ENCODE data around the gene RBM23.
A peak's percentile ranks its signal among the peaks of the same experiment; 100 is the strongest.
"Not testable (repeated sequence)": the region's sequence is repeated elsewhere in the genome, so short reads cannot be mapped to it uniquely, and the experiment has no call there.

Gene RBM23

DNA sequence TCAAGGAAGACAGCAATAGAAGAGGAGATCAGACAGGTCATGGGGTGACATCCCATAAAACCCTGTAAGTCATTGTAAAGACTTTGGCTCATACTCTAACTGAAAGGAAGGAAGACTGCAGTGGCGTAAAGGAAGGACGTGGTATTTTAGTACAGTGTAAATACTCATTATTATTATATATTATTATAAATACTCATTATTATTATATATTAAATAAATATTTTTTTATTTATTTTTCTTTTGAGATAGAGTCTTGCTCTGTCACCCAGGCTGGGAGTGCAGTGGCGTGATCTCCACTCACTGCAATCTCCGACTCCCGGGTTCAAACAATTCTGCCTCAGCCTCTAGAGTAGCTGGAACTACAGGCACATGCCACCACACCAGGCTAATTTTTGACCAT lies 62.5 kb downstream of the RBM23 start:
- Mint-ChIP-seq H3K27ac (no peak overlapping the region), H3K4me1 (peaks cover 44% of the 10 kb centered on the region), H3K9me3 (peaks cover 2% of the 10 kb centered on the region), H3K4me3 (no peak overlapping the region), H3K27me3 (peaks cover 81% of the 10 kb centered on the region), H3K36me3 (peaks cover 3% of the 10 kb centered on the region)
- no peak for DNase-seq
- CTCF ChIA-PET, result interaction anchor here (3.3 to 6.0 kb wide), 2 partner anchors 34 to 44 kb away, joined by 18 to 51 read pairs; no protein-coding TSS in a partner anchor

DNA sequence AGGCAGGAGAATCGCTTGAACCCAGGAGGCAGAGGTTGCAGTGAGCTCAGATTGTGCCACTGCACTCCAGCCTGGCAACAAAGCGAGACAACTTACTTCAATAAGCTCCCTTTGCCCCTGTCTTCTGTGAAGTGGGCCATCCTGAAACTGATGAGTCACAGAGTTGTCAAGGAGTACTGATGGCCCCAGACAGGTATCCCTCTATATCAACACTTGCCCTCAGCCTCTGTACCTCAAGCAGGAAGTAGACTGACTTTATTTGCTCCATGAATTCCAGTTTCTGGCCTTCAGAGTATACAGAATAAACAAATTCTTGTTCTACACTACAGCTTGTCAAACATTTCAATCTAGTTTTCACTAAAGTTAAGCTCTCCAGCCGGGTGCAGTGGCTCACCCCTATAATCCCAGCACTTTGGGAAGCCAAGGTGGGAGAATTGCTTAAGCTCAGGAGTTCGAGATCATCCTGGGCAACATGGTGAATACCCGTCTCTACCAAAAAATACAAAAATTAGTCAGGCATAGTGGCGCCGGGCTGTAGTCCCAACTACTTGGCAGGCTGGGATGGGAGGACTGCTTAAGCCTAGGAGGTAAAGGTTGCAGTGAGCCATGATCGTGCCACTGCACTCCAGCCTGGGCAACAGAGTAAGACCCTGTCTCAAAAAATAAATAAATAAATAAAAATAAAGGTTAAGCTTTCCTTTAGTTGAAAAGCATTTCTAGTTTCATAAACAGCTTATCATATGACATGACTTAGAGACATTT lies 63.8 kb downstream of the RBM23 start:
- DNase-seq, result no peak
- CTCF ChIA-PET, result interaction anchor here (0.6 to 6.1 kb wide), 18 partner anchors 11 to 299 kb away, joined by 3 to 224 read pairs (median 4); no protein-coding TSS in a partner anchor
- H3K9me3 Mint-ChIP-seq, result no peaks in the 10 kb centered on the region
- H3K36me3 Mint-ChIP-seq, result peaks cover 1% of the 10 kb centered on the region
- peaks cover 49% of the 10 kb centered on the region for H3K4me1 Mint-ChIP-seq
- H3K27me3 Mint-ChIP-seq, result peaks cover 78% of the 10 kb centered on the region
- H3K27ac Mint-ChIP-seq, result no peak overlapping the region
- H3K4me3 Mint-ChIP-seq, result no peak overlapping the region

DNA sequence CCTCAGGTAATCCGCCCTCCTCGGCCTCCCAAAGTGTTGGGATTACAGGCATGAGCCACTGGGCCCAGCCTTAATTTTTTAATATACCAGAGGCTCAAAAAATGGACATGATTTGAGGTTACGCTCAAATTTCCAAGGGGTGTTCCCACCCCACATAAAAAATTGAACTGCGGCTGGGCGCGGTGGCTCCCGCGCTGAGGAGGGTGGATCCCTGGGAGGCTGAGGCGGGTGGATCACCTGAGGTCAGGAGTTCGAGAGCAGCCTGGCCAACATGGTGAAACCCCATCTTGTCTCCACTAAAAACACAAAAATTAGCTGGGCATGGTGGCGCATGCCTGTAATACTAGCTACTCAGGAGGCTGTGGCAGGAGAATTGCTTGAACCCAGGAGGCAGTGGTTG lies 64.7 kb downstream of the RBM23 start:
- not testable (repeated sequence) for H3K9me3 Mint-ChIP-seq, H3K27ac Mint-ChIP-seq
- CTCF ChIA-PET, result interaction anchor here (0.6 to 6.1 kb wide), 16 partner anchors 8 to 733 kb away, joined by 3 to 224 read pairs (median 8); partner anchors contain the start of gene MRPL52

GRCh38 chr14:22852940-22853767 lies 65.8 kb downstream of the RBM23 start:
- Mint-ChIP-seq H3K36me3 (no peaks in the 10 kb centered on the region), H3K27ac (peak overlapping the region; percentile 49), H3K4me3 (peak overlapping the region; percentile 72), H3K4me1 (peaks cover 39% of the 10 kb centered on the region), H3K9me3 (no peaks in the 10 kb centered on the region), H3K27me3 (peaks cover 77% of the 10 kb centered on the region)
- peak; percentile 93 for DNase-seq
- CTCF ChIA-PET, result interaction anchor here (0.6 to 6.1 kb wide), 26 partner anchors 9 to 875 kb away, joined by 3 to 224 read pairs (median 4); partner anchors contain the start of genes DAD1 and MRPL52

More for the DNA sequence above, 64.7 kb downstream of the RBM23 start:
- Mint-ChIP-seq H3K27me3 (peaks cover 77% of the 10 kb centered on the region), H3K4me1 (peaks cover 49% of the 10 kb centered on the region)
- not testable (repeated sequence) for H3K36me3 Mint-ChIP-seq, H3K4me3 Mint-ChIP-seq, DNase-seq

DNA sequence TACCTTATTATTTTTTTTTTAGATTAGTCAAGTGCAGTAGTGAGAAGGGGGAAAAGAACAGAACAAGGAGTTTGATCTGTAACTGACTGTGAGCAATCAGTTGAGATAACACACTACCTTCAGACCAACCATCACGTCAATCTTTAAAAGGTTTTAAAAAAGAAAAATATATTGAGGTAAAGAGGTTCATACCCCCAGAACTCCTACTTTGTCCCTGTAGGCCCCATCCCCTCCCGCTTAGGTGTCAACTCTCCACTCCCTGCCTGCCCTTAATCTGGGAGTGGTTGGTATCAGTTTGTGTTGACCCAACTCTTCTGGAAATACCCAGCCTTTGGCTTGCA lies 66.4 kb downstream of the RBM23 start:
- DNase-seq, result no peak
- CTCF ChIA-PET, result interaction anchor here (0.6 to 6.1 kb wide), 25 partner anchors 8 to 1104 kb away, joined by 3 to 224 read pairs (median 5); partner anchors contain the start of genes DAD1 and MRPL52
- no peaks in the 10 kb centered on the region for H3K36me3 Mint-ChIP-seq
- no peak overlapping the region for H3K27ac Mint-ChIP-seq
- peaks cover 77% of the 10 kb centered on the region for H3K27me3 Mint-ChIP-seq
- peaks cover 36% of the 10 kb centered on the region for H3K4me1 Mint-ChIP-seq
- no peak overlapping the region for H3K4me3 Mint-ChIP-seq
- no peaks in the 10 kb centered on the region for H3K9me3 Mint-ChIP-seq

DNA sequence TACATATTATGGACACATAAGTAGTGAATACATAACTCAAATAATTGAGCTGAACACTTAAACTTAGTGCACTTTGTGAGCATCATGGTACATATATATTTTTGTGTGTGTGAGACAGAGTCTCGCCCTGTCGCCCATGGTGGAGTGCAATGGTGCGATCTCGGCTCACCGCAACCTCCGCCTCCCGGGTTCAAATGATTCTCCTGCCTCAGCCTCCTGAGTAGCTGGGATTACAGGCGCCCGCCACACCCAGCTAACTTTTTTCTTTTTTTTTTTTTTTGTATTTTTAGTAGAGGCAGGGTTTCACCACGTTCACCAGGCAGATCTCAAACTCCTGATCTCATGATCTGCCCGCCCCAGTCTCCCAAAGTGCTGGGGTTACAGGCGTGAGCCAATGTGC lies 66.8 kb downstream of the RBM23 start:
- H3K36me3 Mint-ChIP-seq, DNase-seq, H3K9me3 Mint-ChIP-seq, H3K27ac Mint-ChIP-seq, H3K4me3 Mint-ChIP-seq: not testable (repeated sequence)
- Mint-ChIP-seq H3K4me1 (peaks cover 34% of the 10 kb centered on the region), H3K27me3 (peaks cover 75% of the 10 kb centered on the region)
- CTCF ChIA-PET, result interaction anchor here (0.6 to 6.1 kb wide), 28 partner anchors 8 to 1103 kb away, joined by 3 to 224 read pairs (median 6); partner anchors contain the start of genes ABHD4, DAD1 and MRPL52

- CTCF ChIA-PET, result interaction anchor here (1.2 to 6.1 kb wide), 11 partner anchors 13 to 279 kb away, joined by 3 to 224 read pairs (median 17); partner anchors contain the start of genes ABHD4 and MRPL52
- no peaks in the 10 kb centered on the region for H3K9me3 Mint-ChIP-seq
- DNase-seq, result peak; percentile 42
Observed at GRCh38 chr14:22850944-22851764, 67.8 kb downstream of the RBM23 start.

DNA sequence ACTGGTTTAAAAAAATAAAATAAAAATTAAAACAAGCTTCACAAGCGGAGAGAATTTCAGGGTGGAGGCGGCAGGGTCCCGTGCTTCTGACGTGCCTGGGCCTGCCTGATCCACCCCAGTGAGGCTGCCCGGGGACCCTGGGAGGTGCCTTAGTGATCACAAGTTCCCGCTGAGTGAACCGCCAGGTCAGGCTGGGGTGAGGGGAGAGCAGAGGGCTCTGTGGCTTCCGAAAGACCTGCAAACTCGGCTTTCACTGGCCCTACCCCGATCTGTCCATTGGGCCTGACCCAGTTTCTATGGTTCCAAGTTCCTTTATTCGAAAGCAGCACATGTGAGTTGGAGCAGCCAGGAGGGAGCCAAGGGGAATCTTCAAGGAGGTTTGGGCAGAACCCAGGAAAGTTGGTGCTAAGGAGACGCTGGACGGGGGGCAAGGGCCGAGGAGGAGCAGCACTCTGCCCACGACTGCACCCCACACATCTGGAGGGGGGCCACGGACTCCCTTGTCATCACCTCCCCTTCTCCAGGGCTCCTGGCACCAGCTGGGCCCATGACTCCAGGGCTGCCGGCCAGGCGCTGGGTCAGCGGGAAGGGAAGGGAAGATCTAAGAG lies 69.6 kb downstream of the RBM23 start:
- no peaks in the 10 kb centered on the region for H3K36me3 Mint-ChIP-seq
- H3K27me3 Mint-ChIP-seq, result peaks cover 80% of the 10 kb centered on the region
- H3K9me3 Mint-ChIP-seq, result no peaks in the 10 kb centered on the region
- no peak for DNase-seq
- no peak overlapping the region for H3K4me3 Mint-ChIP-seq
- CTCF ChIA-PET, result interaction anchor here (0.7 to 2.2 kb wide), 5 partner anchors 11 to 279 kb away, joined by 3 to 17 read pairs (median 3); no protein-coding TSS in a partner anchor
- H3K27ac Mint-ChIP-seq, result no peak overlapping the region
- H3K4me1 Mint-ChIP-seq, result peaks cover 20% of the 10 kb centered on the region

More at GRCh38 chr14:22850944-22851764, 67.8 kb downstream of the RBM23 start:
- peaks cover 75% of the 10 kb centered on the region for H3K27me3 Mint-ChIP-seq
- peaks cover 32% of the 10 kb centered on the region for H3K4me1 Mint-ChIP-seq
- H3K36me3 Mint-ChIP-seq, result no peaks in the 10 kb centered on the region
- no peak overlapping the region for H3K4me3 Mint-ChIP-seq
- H3K27ac Mint-ChIP-seq, result no peak overlapping the region

- Mint-ChIP-seq H3K4me3 (no peak overlapping the region), H3K36me3 (no peaks in the 10 kb centered on the region), H3K27me3 (peaks cover 86% of the 10 kb centered on the region), H3K4me1 (peaks cover 18% of the 10 kb centered on the region), H3K9me3 (no peaks in the 10 kb centered on the region), H3K27ac (no peak overlapping the region)
- CTCF ChIA-PET, result interaction anchor here (1.0 to 1.8 kb wide), 4 partner anchors 10 to 278 kb away, joined by 3 to 5 read pairs (median 3); no protein-coding TSS in a partner anchor
- DNase-seq, result no peak
Observed at GRCh38 chr14:22848351-22849164, 70.4 kb downstream of the RBM23 start.

DNA sequence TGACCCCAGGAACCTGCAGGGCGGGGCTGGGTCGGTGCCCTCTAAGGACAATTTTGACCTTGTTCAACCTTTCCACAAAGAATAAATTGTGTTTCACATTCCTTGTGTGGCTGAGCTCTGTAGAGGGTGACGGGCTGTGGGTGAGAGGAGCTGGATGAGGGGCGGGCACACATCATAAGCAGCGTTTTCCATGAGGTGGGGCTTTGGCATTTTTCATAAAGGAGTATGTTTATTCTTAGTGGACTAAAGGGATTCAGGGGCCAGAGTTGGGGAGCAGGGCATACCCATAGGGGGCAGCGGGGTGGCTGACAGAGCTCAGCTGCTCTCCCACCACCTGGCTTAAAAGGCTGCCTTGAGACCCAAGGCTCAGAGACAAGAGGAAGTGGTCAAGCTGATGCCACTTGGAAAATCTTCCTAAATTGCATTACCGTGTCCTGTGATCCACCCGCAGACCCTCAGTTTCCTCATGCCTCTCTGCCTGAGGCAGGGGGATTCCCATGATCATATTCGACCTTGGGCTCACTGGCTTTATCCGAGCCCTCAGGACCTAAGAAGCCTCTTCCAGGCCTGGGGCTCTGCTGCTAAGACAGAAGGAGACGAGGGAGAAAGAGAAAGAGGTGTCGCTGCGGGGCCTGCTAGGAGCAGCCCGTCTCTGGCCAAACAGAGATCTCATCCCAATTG lies 71.1 kb downstream of the RBM23 start:
- CTCF ChIA-PET, result interaction anchor here (1.0 to 1.8 kb wide), 2 partner anchors 53 to 190 kb away, joined by 3 to 5 read pairs; no protein-coding TSS in a partner anchor
- Mint-ChIP-seq H3K4me1 (peaks cover 10% of the 10 kb centered on the region), H3K36me3 (no peaks in the 10 kb centered on the region), H3K27ac (no peak overlapping the region), H3K27me3 (peaks cover 86% of the 10 kb centered on the region), H3K9me3 (no peaks in the 10 kb centered on the region), H3K4me3 (no peak overlapping the region)
- no peak for DNase-seq

DNA sequence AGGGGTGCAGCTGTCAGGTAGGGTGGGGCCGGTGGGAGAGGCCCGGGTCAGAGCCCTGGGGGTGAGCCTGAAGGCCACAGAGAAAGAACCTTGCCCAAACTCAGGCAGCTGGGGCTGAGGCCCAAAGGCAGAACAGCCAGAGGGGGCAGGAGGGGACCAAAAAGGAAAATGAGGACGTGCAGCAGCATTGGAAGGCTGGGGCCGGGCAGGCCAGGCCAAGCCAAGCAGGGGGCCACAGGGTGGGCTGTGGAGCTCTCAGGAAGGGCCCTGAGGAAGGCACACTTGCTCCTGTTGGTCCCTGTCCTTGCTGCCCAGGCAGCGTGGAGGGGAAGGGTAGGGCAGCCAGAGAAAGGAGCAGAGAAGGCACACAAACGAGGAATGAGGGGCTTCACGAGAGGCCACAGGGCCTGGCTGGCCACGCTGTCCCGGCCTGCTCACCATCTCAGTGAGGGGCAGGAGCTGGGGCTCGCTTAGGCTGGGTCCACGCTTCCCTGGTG lies 72.1 kb downstream of the RBM23 start:
- Mint-ChIP-seq H3K4me1 (peaks cover 9% of the 10 kb centered on the region), H3K36me3 (no peaks in the 10 kb centered on the region), H3K27me3 (peaks cover 93% of the 10 kb centered on the region), H3K27ac (no peak overlapping the region), H3K4me3 (no peak overlapping the region), H3K9me3 (no peaks in the 10 kb centered on the region)
- CTCF ChIA-PET, result no interaction called here
- DNase-seq, result no peak

All from activated naive CD4-positive, alpha-beta T cell treated with anti-CD3 and anti-CD28 coated beads, Interleukin-2, amount 10 ng/mL, durations not matched to agents 7 days and 5 days (primary cell).